Activated CD8-positive, alpha-beta T cell treated with anti-CD3 and anti-CD28 coated beads for 36 hours (primary cell): ENCODE results near the gene NCOA5. TPM values are rescaled to one million over a fixed set of nuclear protein-coding genes. Genes with fewer than 3 reads are reported as not detected.

ENCODE experiments used
- ATAC-seq: fragments of 200-7000 bp; cut with Tn5 transposase; one replicate; pipeline ENCODE4 v1.10.0; 2021; ENCODE audit warnings: mild to moderate bottlenecking, moderate library complexity
- CTCF ChIA-PET: fragments of 350-600 bp; sonication (Branson Sonifier 250); formaldehyde crosslinking; loops from one replicate; lab custom pipeline; 2021; ENCODE audit warnings: antibody characterized with exemption; lab: Charles Lee
- POLR2A ChIA-PET: fragments of 350-600 bp; sonication (Branson Sonifier 250); formaldehyde crosslinking; loops from one replicate; lab custom pipeline; 2021; ENCODE audit warnings: antibody characterized with exemption; lab: Charles Lee
- DNase-seq: peaks from one replicate; pipeline ENCODE4 v3.0.0-alpha.2; 2020
- H3K27ac Mint-ChIP-seq: one replicate; pipeline ENCODE4 v1.8.0; 2021; ENCODE audit warnings: mild to moderate bottlenecking, mixed read lengths
- H3K27me3 Mint-ChIP-seq: one replicate; pipeline ENCODE4 v1.8.0; 2021; ENCODE audit warnings: mixed read lengths
- H3K36me3 Mint-ChIP-seq: one replicate; pipeline ENCODE4 v1.8.0; 2021; ENCODE audit warnings: low read depth, mixed read lengths
- H3K4me1 Mint-ChIP-seq: one replicate; pipeline ENCODE4 v1.8.0; 2021; ENCODE audit warnings: low read depth, mixed read lengths
- H3K4me3 Mint-ChIP-seq: one replicate; pipeline ENCODE4 v1.8.0; 2021; ENCODE audit warnings: mild to moderate bottlenecking, moderate library complexity, mixed read lengths
- H3K9me3 Mint-ChIP-seq: one replicate; pipeline ENCODE4 v1.8.0; 2021; ENCODE audit warnings: mixed read lengths
- CTCF ChIP-seq: fragments of 200-600 bp; IDR thresholded peaks from one replicate; pipeline ENCODE4 v1.8.0; 2022; ENCODE audit warnings: antibody characterized with exemption, mild to moderate bottlenecking
- intact Hi-C: fragments of 100-400 bp; cut with micrococcal nuclease; formaldehyde crosslinking; loops from one replicate; pipeline ENCODE4 v1.10.0; 2022
- total RNA-seq, 2 experiments: library from RNA; stranded (reverse); gene quantifications; one replicate each; pipeline ENCODE4 v1.2.3, GENCODE V29; 2021

The NCOA5 gene
- total RNA-seq, 2 experiments from 2014 or later, result 13.1 to 16.8 TPM

GRCh38 chr20:46053416-46053815, 36.3 kb downstream of the NCOA5 start:
- no peak overlapping the region for H3K27ac Mint-ChIP-seq
- no peaks in the 10 kb centered on the region for H3K9me3 Mint-ChIP-seq
- H3K4me3 Mint-ChIP-seq, result no peak overlapping the region
- DNase-seq, result no peak
- intact Hi-C loops, result no loop called here
- H3K4me1 Mint-ChIP-seq, result peaks cover 9% of the 10 kb centered on the region
- ATAC-seq, result no peak
- no peaks in the 10 kb centered on the region for H3K36me3 Mint-ChIP-seq
- ChIA-PET POLR2A (no interaction called here), CTCF (no interaction called here)
- TF ChIP-seq CTCF, result no peak
- H3K27me3 Mint-ChIP-seq, result peaks cover 29% of the 10 kb centered on the region

GRCh38 chr20:46051556-46052308, 38.0 kb downstream of the NCOA5 start:
- no peak overlapping the region for H3K4me3 Mint-ChIP-seq
- TF ChIP-seq CTCF, result no peak
- no peak overlapping the region for H3K27ac Mint-ChIP-seq
- H3K9me3 Mint-ChIP-seq, result no peaks in the 10 kb centered on the region
- H3K4me1 Mint-ChIP-seq, result peaks cover 5% of the 10 kb centered on the region
- H3K27me3 Mint-ChIP-seq, result peaks cover 22% of the 10 kb centered on the region
- no peak for ATAC-seq
- CTCF ChIA-PET, result interaction anchor here (1.6 kb wide), 1 partner anchor 253 kb away, joined by 3 read pairs; no protein-coding TSS in a partner anchor
- POLR2A ChIA-PET, result no interaction called here
- intact Hi-C loops, result no loop called here
- no peak for DNase-seq
- no peaks in the 10 kb centered on the region for H3K36me3 Mint-ChIP-seq

- H3K4me3 Mint-ChIP-seq, result no peak overlapping the region
- no peaks in the 10 kb centered on the region for H3K9me3 Mint-ChIP-seq
- no peak for ATAC-seq
- no peak overlapping the region for H3K27ac Mint-ChIP-seq
- peaks cover 21% of the 10 kb centered on the region for H3K27me3 Mint-ChIP-seq
- CTCF ChIA-PET, result interaction anchor here (1.6 kb wide), 1 partner anchor 252 kb away, joined by 3 read pairs; no protein-coding TSS in a partner anchor
- POLR2A ChIA-PET, result no interaction called here
- DNase-seq, result no peak
- intact Hi-C loops, result no loop called here
- no peak for TF ChIP-seq CTCF
- H3K36me3 Mint-ChIP-seq, result no peaks in the 10 kb centered on the region
- peaks cover 5% of the 10 kb centered on the region for H3K4me1 Mint-ChIP-seq
Observed at GRCh38 chr20:46050885-46051284, 38.9 kb downstream of the NCOA5 start.

GRCh38 chr20:46050444-46050843, 39.3 kb downstream of the NCOA5 start:
- CTCF ChIA-PET, result interaction anchor here (0.6 to 1.6 kb wide), 2 partner anchors 251 to 305 kb away, joined by 3 read pairs; no protein-coding TSS in a partner anchor
- H3K36me3 Mint-ChIP-seq, result no peaks in the 10 kb centered on the region
- intact Hi-C loops, result no loop called here
- DNase-seq, result no peak
- no peak for TF ChIP-seq CTCF
- H3K4me3 Mint-ChIP-seq, result no peak overlapping the region
- peaks cover 16% of the 10 kb centered on the region for H3K27me3 Mint-ChIP-seq
- ATAC-seq, result no peak
- no peaks in the 10 kb centered on the region for H3K9me3 Mint-ChIP-seq
- H3K4me1 Mint-ChIP-seq, result peaks cover 4% of the 10 kb centered on the region
- H3K27ac Mint-ChIP-seq, result no peak overlapping the region
- POLR2A ChIA-PET, result no interaction called here

GRCh38 chr20:46049815-46050214, 39.9 kb downstream of the NCOA5 start:
- Mint-ChIP-seq H3K27ac (no peak overlapping the region), H3K9me3 (no peaks in the 10 kb centered on the region), H3K27me3 (peaks cover 12% of the 10 kb centered on the region), H3K36me3 (no peaks in the 10 kb centered on the region), H3K4me1 (no peaks in the 10 kb centered on the region), H3K4me3 (no peak overlapping the region)
- ChIA-PET CTCF (interaction anchor here (0.6 to 1.6 kb wide), 2 partner anchors 251 to 304 kb away, joined by 3 read pairs; no protein-coding TSS in a partner anchor), POLR2A (no interaction called here)
- intact Hi-C loops, result no loop called here
- no peak for DNase-seq
- TF ChIP-seq CTCF, result no peak
- ATAC-seq, result no peak
